ENCODE results near the gene ZNF513.

ZNF513 gene

DNA sequence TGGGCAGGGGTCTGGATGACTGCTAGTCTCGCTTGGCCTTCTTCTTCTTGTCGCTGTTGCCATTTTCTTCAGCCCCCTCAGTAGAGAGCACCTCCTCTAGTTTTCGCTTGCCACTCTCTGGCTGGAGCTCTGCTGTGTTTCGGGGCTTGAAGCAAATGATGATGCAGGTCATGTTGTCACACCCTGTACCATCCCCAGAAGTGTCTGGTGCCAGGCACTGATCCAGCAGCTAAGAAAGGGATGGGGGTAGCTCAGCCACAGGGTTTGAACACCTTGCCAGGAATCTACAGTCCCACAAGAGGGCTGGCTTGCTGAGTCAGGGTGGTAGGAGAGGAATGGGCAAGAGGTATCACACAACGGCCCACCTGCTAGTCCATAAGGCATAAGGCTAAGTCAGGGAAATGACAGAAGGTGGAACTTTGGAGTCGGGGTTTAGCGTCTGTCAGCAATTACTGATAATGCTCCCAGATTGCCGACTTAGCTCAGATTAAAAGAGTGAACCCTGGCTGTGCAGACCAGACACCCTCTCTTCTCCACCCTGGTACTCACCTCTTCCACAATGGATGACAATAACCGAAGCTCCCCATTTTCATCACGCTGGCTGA lies 1.1 kb upstream of the ZNF513 start:
- DNase-seq = no peak

DNA sequence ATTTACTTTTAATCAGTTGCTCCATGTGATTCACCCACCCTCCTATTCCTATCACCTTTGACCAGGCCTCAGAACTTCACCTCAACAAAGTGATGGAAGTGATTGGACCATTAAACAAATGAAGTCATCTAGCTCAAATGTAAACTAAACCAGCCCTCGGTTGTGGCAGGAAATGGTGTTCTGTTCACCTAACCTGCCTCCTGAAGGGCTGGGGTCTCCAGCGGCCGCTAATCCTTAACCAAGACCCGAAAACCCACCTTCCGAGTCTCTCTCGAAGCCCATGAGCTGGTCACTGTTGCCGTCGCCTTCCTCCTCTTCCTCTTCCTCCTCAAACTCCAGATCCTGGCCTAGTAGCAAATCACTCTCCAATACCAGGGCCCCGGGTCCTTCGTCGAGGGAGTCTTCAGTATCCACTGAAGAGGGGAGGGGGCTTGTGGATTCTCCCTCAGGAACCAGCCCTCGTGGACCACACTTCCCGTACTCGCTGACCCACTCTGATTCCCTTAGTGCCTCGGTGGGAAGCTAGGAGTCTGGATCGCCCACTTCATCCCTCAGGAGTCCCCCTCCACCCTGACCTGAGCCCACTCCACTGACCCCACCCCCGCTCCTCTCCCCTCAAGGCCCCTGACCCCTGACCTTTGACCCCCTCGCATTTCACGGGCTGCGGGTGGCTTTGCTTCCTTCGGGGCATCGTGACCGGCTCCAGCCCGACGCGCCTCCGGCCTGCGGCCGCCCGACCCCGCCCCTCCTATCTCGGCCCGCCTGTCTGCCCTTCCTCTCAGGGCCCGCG lies 503 bp downstream of the ZNF513 start:
- peak; percentile 68 for DNase-seq

DNA sequence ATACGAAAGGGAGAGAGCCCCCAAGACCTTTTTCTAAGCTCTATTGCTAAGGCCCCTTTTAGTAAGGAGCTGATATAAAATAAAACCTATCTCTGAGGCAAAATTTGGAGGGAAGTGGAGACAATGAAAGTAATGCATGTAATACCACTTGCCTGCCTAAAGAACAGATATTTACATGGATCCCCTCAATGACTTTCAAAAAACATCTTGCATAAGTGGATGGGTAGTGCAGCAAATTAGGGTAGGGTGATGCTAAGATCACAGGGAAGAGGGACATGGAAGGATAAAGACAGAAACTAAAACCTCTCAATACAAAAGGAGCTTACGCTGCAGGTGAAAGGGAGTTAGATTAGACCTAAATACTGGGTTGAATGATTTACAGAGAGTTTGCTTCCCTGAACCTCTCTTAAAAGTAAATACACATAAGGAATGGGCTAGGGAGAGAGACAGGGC lies 1.1 kb downstream of the ZNF513 start:
- DNase-seq = no peak

DNA sequence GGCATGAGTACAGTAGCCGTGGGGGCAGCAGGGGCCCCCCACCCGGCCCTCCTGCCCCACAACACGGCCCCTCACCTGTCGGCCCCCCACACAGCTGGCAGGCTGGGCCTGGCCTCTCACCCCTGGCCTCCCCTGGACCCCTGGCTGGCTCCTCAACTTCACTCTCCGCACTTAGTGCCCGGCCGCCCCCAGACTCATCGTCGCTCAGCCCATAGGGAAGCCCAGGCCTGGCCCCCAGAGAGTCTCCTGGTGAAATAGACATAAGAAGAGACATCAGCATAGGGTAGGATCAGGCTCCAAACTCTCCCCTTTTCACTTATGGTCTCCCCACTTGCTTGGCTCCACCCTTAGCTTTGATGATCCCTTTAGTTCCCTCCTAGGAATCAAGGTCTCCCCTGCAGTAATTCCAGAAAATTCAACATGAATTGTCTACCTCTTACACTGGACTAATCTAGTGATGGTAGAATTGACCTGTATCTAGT lies 1.7 kb downstream of the ZNF513 start:
- DNase-seq = no peak

DNA sequence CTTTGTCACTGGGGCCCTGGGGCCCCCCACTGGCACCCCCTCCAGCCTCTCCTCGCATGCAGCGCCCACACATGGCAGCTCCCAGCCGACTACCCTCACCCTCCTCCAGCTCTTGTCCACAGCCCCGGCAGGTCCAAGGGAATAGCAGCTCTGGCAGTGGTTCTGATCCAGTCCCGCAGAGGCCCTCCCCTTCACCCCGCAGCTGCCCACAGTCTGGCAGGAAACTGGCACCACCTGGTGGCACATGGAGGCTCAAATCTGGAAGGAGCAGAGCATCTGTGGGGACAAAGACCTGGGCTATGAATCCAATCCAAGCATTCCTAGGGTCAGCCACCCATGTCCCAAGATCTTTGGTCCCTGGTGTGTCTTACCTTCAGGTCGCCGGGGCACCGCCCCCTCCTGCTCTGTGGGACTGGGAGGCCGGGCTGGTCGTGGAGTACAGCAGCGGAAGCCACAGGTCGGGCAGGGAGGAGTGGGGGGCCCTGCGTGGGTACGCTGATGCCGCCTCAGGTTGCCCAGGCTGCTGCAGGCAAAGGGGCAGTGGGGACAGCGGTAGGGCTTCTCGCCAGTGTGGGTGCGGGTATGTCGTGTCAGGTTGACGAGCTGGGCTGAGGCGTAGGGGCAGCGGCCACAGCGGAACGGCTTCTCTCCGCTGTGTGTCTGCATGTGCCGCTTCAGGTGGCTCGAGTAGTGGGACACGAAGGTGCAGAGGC lies 2.3 kb downstream of the ZNF513 start:
- DNase-seq = no peak

DNA sequence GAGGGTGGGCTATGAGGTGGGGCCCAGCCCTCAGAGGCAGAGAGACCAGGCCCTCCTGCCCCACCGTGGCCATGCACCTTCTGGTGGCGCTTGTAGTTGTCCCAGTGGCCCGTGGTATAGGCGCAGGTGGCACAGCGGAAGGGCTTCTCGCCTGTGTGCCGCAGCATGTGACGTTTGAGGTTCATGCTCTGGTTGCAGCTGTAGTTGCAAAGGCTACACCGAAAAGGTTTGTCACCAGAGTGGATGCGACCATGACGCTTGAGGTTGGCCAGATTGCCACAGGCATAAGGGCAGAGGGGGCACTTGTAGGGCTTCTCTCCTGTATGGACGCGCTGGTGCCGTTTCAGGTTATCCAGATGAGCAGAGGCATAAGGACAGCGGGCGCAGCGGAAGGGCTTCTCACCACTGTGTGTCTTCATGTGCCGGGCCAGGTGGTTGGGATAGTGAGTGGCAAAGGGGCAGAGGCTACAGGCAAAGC lies 2.9 kb downstream of the ZNF513 start:
- no peak for DNase-seq

DNA sequence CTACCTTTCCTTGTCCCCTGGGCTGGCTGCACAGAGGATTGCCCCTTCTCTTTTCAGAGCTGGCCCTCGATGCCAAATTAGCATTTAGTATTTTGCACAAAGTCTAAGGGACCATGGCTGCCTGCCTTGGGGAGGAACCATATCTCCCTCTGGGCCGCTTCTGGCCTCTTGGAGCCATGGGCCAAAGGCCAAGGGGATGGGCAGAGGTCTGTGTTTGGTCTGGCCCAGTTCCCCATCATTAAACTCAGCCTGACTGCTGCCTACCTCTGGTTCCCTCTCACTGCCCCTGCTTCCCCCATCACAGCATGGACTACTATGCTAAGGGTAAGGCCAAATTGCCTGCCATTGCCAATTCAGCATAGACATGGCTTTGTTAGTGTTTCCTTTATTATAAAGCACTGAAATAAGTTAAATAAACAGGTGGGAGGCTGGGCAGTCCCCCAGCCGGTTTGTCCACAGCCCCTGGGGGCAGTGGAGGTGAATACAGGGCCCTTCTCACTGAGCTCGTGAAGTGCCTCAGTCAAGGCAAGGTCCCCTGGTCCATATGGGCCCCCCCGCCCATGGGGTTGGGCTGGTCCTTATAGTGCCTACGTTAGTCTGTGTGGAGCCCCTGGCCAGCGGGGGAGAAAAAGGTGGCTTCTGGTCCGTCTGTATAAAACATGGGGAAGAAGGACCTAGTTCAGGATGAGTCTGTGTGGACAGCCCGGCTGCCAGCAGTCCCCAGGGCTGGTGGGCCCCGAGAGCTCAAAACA lies 3.5 kb downstream of the ZNF513 start:
- DNase-seq = no peak

DNA sequence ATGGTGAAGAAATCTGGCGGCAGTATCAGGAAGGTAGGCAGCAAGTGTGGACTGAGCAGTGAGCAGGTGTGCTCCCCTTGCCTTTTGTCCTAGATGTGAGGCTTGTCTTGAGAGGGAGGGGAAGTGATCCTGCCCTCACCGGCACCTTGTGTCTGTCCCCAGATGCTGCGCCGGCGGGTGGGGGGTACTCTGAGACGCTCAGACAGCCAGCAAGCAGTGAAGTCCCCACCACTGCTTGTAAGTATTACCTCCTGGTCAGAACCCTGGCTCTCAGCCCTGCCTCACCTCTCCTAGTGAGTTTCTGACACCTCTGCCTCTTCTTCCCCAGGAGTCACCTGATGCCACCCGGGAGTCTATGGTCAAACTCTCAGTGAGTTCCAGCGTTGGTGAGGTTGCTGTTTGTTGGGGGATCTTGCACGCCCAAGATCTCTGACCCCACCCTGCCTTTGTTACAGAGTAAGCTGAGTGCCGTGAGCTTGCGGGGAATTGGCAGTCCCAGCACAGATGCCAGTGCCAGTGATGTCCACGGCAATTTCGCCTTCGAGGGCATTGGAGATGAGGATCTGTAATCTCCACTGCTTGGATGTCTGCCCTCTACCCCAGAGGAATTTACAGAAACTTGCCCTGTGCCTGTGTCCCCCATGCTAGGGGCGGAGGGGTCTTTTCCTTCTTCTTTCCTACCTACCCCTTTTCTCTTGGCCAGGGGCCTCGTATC lies 4.2 kb downstream of the ZNF513 start:
- no peak for DNase-seq

DNA sequence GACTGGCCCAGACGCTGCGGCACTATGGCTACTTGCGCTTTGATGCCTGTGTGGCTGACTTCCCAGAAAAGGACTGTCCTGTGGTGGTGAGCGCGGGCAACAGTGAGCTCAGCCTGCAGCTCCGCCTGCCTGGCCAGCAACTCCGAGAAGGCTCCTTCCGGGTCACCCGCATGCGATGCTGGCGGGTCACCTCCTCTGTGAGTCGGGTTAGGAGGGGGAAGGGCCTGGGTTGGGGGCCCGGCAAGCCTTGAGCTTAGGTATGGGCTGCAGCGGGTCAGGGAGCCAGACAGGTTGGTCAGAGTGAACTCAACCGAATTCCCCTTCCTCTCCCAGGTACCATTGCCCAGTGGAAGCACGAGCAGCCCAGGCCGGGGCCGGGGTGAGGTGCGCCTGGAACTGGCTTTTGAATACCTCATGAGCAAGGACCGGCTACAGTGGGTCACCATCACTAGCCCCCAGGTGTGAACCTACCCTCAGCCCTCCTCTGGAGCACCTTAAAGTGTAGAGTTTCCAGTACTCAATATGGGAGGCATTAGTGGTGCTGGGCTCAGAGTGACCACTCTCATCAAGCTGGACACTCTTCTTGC lies 4.9 kb downstream of the ZNF513 start:
- no peak for DNase-seq

DNA sequence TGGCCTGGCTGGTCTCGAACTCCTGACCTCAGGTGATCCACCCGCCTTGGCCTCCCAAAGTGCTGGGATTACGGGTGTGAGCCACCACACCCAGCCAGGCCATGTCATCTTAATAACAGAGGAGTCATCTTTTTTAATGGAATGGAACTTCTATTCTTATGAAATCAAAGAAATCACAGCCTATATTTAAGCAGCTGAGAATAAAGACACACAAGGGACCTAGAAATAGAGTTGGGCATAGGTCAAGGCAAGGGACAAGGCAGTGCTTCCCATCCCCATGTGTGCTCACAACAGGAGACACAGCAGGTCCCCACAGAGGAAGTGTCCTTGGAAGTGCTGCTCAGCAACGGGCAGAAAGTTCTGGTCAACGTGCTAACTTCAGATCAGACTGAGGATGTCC lies 7.0 kb downstream of the ZNF513 start:
- no peak for DNase-seq

DNA sequence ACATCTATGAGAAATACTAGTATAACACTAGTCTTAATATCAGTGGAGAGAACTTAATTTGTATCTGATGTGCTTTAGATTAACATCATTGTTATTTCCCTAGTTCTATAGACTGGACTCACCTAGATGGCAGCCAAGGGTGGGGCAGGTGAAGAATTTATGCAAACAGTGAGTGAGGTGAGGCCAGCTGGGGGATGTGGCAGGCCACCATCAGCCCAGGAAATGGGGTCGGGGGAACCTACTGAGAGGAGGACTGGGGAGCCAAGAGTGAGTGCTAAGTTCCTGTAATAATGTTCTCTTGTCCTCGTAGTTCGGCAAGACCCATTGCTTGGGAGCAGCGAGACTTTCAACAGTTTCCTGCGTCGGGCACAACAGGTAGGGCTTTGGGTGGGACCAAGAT lies 7.6 kb downstream of the ZNF513 start:
- no peak for DNase-seq

DNA sequence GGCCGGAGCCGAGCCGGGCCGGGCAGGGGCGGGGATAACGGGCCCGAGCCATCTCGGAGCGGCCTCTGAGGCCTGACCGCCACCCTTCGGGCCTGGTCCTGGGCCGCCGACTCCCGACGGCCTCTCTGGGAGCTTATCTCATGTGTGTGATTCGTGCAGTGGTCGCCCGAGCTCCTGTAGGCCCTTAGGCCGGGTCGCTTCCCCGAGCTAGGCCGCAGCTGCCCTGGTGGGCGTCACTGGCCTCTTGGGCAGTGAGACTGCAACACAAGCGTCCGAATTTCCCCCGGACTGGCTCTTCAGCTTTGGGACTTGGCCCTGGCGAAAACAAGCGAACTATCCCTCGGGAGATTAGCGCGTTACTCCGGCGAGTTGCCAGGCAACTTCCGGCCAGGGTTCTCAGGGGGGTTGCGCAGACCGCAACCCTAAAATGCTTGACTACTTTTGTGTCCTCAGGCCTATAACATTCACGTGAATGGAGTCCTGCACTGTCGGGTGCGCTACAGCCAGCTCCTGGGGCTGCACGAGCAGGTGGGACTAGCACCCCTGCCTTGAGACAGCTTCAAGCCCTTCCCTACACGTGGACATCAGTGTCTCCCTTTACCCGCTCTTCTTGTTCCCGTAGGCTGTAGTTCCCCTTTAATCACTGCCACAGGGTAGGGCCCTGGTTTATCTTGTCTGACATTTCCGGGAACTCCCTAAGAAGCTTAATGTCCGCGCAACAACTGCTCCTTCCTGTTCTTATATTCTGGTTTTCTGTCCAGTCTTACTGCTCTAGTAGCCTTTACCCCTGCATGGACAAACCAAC lies 9.5 kb downstream of the ZNF513 start:
- peak; percentile 42 for DNase-seq

DNA sequence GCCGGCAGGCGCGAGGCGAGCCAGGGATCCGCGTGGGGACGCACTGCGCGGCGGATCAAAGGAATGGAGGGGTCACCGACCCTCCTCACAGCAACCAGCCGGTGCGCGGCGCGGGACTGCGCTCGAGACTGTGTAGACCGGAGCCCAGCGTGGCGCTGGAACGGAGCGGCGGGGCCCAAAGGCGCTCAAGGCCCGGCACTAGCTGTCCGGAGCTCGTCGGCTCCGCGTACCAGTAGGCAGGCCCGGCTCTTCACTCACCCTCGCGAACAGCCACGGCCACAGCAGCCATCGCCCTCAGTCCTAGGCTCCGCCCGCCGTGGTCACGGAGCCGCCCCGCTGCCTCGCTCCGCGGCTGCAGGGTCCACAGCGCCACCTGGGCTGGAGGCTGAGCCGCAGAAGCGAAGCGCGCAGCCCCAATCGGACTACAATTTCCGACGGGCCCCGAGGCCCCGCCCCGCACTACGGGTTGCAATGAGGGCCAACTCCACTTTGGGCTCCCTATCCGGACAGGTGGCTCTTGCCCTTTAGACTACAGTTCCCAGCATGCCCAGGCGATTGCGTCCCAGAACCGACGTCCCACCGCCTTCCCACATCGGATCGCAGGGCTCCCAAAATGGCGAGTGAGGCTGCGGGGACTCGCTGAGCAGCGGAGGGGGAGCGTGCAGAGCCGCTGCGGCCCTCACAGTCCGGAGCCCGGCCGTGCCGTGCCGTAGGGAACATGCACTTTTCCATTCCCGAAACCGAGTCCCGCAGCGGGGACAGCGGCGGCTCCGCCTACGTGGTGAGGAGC lies 10.3 kb downstream of the ZNF513 start, which contains the start of the genes EIF2B4 and SNX17:
Gene EIF2B4 (minus strand): TSS at position 313 of the 790 bp plus-strand sequence. CDS start 24 bp downstream, at position 289.
Gene SNX17 (plus strand): TSS at position 591 of the 790 bp plus-strand sequence. CDS start 128 bp downstream, at position 719.
- peak; percentile 100 for DNase-seq

DNA sequence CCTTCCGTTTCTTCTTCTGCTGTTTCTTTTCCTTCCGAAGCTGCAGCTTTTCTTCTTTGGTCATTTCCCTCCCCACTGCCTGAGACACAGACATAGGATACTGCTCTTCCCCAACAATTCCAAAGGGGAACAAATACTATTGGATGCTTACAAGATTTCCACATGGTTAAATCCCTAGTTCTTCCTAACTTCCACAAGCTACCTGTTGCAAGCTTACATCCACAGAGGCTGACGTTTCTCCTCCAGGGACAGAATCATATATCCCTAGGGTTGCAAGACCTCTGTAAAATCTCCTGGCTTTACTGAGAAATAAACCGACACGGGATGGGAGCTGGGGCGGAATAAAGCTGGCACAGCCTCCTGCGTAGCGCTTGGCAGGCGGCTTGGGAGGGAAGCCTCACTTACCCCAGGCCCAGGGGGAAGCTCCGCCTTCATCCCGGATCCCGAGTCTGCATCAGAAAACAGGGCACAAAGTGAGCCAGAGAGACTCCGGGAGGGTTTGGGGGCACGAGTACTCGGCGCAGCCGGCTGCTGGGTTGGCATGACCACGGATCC lies 11.0 kb downstream of the ZNF513 start:
- peak; percentile 45 for DNase-seq

DNA sequence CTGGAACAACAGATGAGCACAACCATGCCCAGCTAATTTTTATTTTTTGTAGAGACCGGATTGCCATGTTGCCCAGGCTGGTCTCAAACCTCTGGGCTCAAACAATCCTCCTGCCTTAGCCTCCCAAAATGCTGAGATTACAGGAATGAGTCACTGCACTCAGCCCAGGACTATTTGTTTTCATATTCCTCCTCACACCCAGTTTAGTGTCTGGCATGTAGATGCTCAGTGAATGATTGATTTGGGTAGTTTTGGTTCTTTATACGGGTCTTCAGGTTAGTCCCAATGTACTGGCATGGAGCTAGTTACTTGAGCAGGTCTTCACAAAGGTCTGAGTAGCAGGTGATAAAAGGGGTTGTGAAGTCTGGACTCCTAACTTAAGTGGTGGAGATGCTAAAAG lies 16.6 kb downstream of the ZNF513 start:
- DNase-seq = peak; percentile 34

DNA sequence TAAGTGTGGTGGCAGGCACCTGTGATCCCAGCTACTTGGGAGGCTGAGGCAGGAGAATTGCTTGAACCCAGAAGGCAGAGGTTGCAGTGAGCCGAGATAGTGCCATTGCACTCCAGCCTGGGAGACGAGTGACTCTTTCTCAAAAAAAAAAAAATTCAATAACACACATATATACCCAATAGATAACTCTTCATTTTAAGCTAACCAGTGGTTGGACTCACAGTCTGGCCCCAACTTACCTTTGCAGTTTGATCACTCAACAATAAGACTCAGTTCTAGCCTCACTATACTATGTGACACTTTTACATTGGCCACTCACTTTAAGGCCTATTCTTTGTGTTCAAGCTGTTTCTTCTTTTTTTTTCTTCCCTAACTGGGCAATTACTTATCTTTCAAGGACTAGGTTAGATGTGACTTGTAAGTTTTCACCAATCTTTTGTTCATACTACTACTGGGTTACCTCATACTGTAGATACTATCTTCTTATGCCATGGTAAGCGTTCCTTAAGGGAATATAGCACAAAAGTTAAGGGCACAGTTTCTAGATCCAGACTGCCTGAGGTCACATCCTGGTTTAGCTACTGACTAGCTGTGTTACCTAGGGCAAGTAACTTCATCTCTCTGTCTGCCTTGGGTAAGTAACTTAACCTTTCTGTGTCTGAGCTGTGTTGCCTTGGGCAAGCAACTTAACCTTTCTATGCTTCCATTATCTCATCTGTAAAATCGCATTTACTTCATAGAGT lies 17.7 kb downstream of the ZNF513 start:
- DNase-seq = no peak

DNA sequence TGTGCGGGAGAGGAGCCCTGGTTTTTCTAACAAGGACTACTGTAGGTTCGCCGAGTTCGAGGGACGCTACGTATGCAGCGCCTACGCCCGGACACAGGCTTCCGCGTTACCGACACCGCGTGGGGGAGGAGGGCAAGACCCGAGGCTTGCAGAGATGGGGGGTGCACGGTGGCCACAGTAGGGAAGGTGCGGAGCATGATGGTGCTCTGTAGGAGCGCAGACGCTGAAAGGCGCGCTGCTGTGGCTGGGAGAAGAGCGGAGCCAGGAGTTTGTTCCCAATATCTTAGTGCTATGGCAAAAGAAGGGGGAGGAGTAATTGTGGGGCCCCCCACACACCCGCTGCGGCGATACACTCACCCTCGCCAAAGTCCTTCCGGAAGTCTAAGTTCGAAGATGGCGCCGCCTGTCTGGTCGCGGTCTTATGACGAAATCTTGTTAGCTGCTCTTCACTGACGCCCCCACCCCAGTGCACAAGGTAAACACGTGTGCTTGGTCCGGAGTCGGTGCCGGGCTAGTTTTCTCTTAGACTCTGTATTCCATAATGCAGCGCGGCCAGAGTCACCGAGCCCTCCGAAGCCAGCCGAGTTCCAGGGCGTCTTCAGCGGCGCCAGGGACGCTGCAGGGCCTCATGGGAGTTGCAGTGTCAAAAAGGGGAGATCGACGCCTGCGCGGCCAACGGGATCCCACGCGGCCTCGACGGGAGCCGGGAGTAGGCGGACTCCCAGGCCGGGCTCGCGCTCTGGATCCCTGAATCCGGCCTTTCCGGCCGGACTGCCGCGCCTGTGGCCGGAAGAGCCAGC lies 24.0 kb downstream of the ZNF513 start, which contains the start of gene GTF3C2:
Gene GTF3C2 (minus strand): TSS at position 383 of the 800 bp plus-strand sequence. CDS start 13,210 bp downstream, outside the sequence.
- DNase-seq = peak; percentile 96

DNA sequence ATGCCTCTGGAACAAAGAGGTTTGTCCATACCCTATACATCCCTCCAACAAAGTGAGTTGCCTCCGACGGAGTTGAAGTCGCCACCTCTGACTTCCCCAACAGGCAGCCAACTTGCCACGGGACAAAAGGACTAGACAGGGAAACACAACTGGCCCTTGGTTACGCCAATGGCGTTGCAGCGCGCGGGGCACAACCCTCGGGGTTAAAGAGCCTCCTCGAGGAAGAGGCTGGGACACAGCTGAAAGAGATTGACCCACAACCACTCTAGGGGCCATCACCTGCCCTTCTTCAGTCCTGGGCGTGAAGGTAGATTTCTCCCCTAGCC lies 24.5 kb downstream of the ZNF513 start:
- DNase-seq = no peak
